ENCODE measurements around the gene ANKRD11.

ANKRD11 gene

DNA sequence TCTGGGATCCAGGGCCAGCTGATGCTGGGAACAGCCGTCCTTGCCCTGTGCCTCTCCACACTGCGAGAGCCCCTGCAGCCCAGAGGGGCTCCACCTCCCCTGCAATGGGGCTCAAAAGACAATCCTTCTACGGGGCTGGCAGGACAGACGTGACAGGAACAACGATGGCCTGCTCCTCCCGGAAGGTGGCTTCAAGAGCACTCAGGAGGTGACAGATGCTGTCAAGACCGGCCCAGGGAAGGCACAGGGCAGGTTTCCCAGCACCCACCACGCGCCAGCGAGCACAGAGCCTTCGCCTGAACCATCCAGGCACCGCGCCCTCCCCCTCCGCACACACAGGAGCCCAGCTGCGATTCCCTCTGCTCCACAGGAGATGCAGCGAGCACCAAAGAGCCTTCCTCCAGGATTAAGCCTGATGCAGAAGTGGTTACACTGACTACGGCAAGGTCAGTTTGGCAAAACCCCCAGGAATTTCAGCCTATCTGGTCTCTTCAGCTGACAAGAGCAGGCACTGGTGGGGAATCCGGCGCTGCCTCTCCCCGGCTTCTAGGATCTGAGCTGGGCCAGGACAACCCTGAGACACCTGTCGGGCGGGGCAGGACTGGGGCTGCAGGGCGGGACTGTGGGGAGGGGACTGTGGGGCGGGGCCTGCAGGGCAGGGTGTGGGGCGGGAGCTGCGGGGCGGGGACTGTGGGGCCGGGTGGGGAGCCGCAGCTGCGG is 169.4 kb downstream of the ANKRD11 start:
- Mint-ChIP-seq H3K4me1 (peaks cover 92% of the 10 kb centered on the region), H3K27ac (peak overlapping the region; percentile 23), H3K27me3 (no peaks in the 10 kb centered on the region), H3K36me3 (no peaks in the 10 kb centered on the region), H3K9me3 (no peaks in the 10 kb centered on the region), H3K4me3 (peak overlapping the region; percentile 3)

- Mint-ChIP-seq H3K27ac (peak overlapping the region; percentile 77), H3K36me3 (no peaks in the 10 kb centered on the region), H3K27me3 (no peaks in the 10 kb centered on the region), H3K4me1 (peaks cover 92% of the 10 kb centered on the region), H3K9me3 (no peaks in the 10 kb centered on the region), H3K4me3 (peak overlapping the region; percentile 64)
Measured at GRCh38 chr16:89319886-89320781, 170.2 kb downstream of the ANKRD11 start.

DNA sequence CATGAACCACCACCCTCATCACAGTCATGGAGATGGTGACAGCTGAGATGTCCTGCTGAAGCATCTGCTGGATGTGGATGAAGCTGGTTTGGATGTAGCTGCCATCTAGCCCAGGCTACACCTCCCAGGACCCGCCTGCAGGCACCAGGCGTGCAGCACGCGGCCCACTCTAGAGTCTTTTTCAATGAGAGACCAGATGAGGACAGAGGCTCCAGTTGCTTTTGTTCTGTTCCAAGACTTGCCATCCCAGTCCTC is 170.8 kb downstream of the ANKRD11 start:
- H3K4me1 Mint-ChIP-seq: peaks cover 92% of the 10 kb centered on the region
- peak overlapping the region; percentile 46 for H3K27ac Mint-ChIP-seq
- H3K9me3 Mint-ChIP-seq: no peaks in the 10 kb centered on the region
- H3K4me3 Mint-ChIP-seq: no peak overlapping the region
- no peaks in the 10 kb centered on the region for H3K36me3 Mint-ChIP-seq
- H3K27me3 Mint-ChIP-seq: no peaks in the 10 kb centered on the region

GRCh38 chr16:89318871-89319630 is 171.3 kb downstream of the ANKRD11 start:
- Mint-ChIP-seq H3K36me3 (peaks cover 1% of the 10 kb centered on the region), H3K27me3 (no peaks in the 10 kb centered on the region), H3K4me3 (peak overlapping the region; percentile 23), H3K27ac (peak overlapping the region; percentile 91), H3K4me1 (peaks cover 92% of the 10 kb centered on the region), H3K9me3 (no peaks in the 10 kb centered on the region)

- peaks cover 1% of the 10 kb centered on the region for H3K36me3 Mint-ChIP-seq
- H3K4me3 Mint-ChIP-seq: peak overlapping the region; percentile 23
- peaks cover 93% of the 10 kb centered on the region for H3K4me1 Mint-ChIP-seq
- no peaks in the 10 kb centered on the region for H3K27me3 Mint-ChIP-seq
- H3K27ac Mint-ChIP-seq: peak overlapping the region; percentile 91
- H3K9me3 Mint-ChIP-seq: no peaks in the 10 kb centered on the region
Measured at GRCh38 chr16:89318430-89318758, 172.0 kb downstream of the ANKRD11 start.

DNA sequence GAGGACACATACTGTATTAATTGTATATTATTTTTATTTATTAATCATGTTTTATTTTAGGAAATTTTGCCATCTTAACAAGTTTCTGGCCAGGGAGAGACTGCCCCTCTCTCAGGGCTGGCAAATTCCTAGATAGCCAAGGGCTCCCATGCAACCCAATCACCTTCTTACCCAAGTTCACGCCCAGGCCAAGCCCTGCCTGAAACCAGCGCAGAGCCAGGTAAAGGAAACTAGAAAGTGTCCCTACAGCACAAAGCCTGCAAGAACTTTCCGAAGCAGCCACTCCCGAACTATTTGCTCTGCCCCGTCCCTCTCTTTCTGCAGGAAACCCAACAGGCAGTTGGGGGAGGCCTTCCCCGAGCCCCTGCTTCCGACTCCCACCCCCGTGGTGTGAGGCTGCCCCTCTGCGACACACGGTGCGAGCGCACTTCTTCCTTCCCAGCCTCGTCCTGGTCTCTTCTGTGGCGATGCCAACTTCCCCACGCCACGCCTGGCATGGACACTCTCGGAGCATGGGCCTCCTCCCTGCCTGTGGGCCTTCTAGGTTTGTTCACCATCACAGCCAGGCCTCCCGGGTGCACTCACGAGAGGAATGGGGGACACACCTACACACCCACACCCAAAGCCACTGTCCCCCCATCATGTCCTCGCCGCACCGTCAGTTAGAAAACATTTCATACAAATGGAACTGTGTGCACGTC is 172.5 kb downstream of the ANKRD11 start:
- Mint-ChIP-seq H3K9me3 (no peaks in the 10 kb centered on the region), H3K4me1 (peaks cover 94% of the 10 kb centered on the region), H3K27me3 (no peaks in the 10 kb centered on the region), H3K4me3 (peak overlapping the region; percentile 23), H3K36me3 (peaks cover 1% of the 10 kb centered on the region), H3K27ac (peak overlapping the region; percentile 91)

- Mint-ChIP-seq H3K4me1 (peaks cover 94% of the 10 kb centered on the region), H3K27ac (peak overlapping the region; percentile 44), H3K36me3 (peaks cover 1% of the 10 kb centered on the region), H3K4me3 (peak overlapping the region; percentile 80), H3K9me3 (no peaks in the 10 kb centered on the region), H3K27me3 (no peaks in the 10 kb centered on the region)
Measured at GRCh38 chr16:89317101-89317671, 173.2 kb downstream of the ANKRD11 start.

GRCh38 chr16:89316701-89317100 is 173.7 kb downstream of the ANKRD11 start:
- Mint-ChIP-seq H3K27me3 (no peaks in the 10 kb centered on the region), H3K4me3 (peak overlapping the region; percentile 80), H3K27ac (peak overlapping the region; percentile 94), H3K36me3 (peaks cover 1% of the 10 kb centered on the region), H3K4me1 (peaks cover 93% of the 10 kb centered on the region), H3K9me3 (no peaks in the 10 kb centered on the region)

- peaks cover 95% of the 10 kb centered on the region for H3K4me1 Mint-ChIP-seq
- no peaks in the 10 kb centered on the region for H3K9me3 Mint-ChIP-seq
- H3K27me3 Mint-ChIP-seq: no peaks in the 10 kb centered on the region
- peak overlapping the region; percentile 94 for H3K27ac Mint-ChIP-seq
- H3K36me3 Mint-ChIP-seq: peaks cover 3% of the 10 kb centered on the region
- H3K4me3 Mint-ChIP-seq: peak overlapping the region; percentile 80
Measured at GRCh38 chr16:89315791-89316581, 174.4 kb downstream of the ANKRD11 start.

GRCh38 chr16:89315271-89315670 is 175.1 kb downstream of the ANKRD11 start:
- Mint-ChIP-seq H3K27ac (peak overlapping the region; percentile 93), H3K9me3 (no peaks in the 10 kb centered on the region), H3K27me3 (no peaks in the 10 kb centered on the region), H3K36me3 (peaks cover 3% of the 10 kb centered on the region), H3K4me1 (peaks cover 94% of the 10 kb centered on the region), H3K4me3 (peak overlapping the region; percentile 80)

DNA sequence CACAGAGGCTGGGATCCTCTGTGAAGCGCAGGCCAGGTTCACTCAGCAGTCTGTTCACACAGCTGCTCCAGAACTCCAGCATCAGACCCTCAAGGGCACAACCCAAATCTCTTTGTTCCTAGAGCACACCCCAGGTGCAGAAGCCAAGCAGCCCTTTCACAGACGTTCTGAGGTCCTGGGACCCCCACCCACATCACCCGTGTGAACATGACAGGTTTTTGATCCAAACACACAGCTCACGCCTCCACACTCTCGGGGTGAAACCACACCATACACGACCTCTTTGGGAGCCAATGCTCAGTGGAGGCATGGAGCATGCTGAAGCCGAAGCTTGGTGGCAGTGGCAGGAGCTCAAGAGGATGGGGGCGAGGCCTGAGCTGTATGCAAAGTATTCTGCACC is 175.5 kb downstream of the ANKRD11 start:
- Mint-ChIP-seq H3K9me3 (no peaks in the 10 kb centered on the region), H3K36me3 (peaks cover 3% of the 10 kb centered on the region)

DNA sequence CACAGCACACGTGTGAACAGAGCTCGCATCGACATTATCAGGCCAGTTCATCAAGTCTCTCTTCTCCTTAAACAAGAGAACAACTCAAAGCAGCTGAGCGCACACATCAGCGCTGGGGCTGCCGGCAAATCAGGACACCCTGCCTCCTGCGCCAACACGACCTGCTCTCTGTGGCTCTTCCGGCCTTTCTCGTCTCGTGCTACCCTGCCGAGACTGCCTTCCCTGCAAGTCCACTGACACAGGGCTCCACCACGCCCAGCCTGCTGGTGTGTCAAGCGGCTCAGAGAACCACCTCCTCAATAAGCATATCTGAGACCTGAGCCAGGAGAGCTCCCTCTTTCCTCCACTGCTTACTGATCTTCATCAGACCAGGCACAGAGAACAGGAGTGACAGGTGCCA is 176.0 kb downstream of the ANKRD11 start:
- Mint-ChIP-seq H3K4me1 (peaks cover 90% of the 10 kb centered on the region), H3K9me3 (no peaks in the 10 kb centered on the region), H3K4me3 (peak overlapping the region; percentile 80), H3K27me3 (no peaks in the 10 kb centered on the region), H3K36me3 (peaks cover 3% of the 10 kb centered on the region), H3K27ac (peak overlapping the region; percentile 93)

More for the DNA sequence above, 175.5 kb downstream of the ANKRD11 start:
- peaks cover 94% of the 10 kb centered on the region for H3K4me1 Mint-ChIP-seq
- H3K27ac Mint-ChIP-seq: peak overlapping the region; percentile 93
- H3K27me3 Mint-ChIP-seq: no peaks in the 10 kb centered on the region
- H3K4me3 Mint-ChIP-seq: peak overlapping the region; percentile 80

DNA sequence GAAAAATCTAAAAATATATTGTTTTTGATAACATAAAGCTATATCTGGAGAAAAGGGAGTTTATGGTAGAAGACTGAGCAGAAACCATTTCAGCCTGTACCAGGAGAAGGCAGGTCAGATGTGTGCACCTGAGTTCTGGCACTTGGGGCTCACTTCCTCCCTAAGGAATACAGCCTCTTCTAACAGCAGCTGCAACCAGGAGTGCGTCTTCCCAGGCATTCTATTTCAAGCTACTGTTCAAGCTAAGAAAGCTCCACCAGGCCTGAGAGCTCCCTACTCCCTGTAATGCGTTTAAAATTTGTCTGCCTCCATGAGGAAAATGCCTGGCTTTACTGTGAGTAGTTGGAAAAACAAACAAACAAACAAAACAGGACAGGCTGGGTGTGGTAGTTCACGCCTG is 176.8 kb downstream of the ANKRD11 start:
- no peaks in the 10 kb centered on the region for H3K9me3 Mint-ChIP-seq
- peaks cover 89% of the 10 kb centered on the region for H3K4me1 Mint-ChIP-seq
- H3K27me3 Mint-ChIP-seq: no peaks in the 10 kb centered on the region
- peak overlapping the region; percentile 46 for H3K27ac Mint-ChIP-seq
- peak overlapping the region; percentile 80 for H3K4me3 Mint-ChIP-seq
- peaks cover 3% of the 10 kb centered on the region for H3K36me3 Mint-ChIP-seq

- Mint-ChIP-seq H3K36me3 (peaks cover 3% of the 10 kb centered on the region), H3K27ac (peak overlapping the region; percentile 70), H3K9me3 (no peaks in the 10 kb centered on the region), H3K4me1 (peaks cover 89% of the 10 kb centered on the region), H3K4me3 (peak overlapping the region; percentile 26), H3K27me3 (no peaks in the 10 kb centered on the region)
Measured at GRCh38 chr16:89312598-89313299, 177.6 kb downstream of the ANKRD11 start.
